Gastrocnemius medialis (tissue), 4 donors: ENCODE measurements around the gene CLK2.

Experiments
- POLR2A ChIP-seq, 2 donors: fragments of 450-650 bp; IDR thresholded peaks; one replicate each; pipeline ENCODE4 v1.6.1; 2017; ENCODE audit warnings: antibody characterized with exemption in 2 of 2, mild to moderate bottlenecking in 2 of 2, moderate library complexity in 2 of 2
- TF ChIP-seq, protein P1 (sequence below), 5 experiments: fragments of 450-650 bp in 3 of 5; fragments of 200-600 bp in 2 of 5; sonication (generic) in 2 of 5; IDR thresholded peaks in 4 of 5; conservative IDR thresholded peaks in 1 of 5; 1 replicate in 4 of 5; 2 replicates in 1 of 5; pipeline ENCODE4 v1.5.1; 2016 to 2019; ENCODE audit warnings: antibody characterized with exemption in 5 of 5, mild to moderate bottlenecking in 3 of 5, moderate library complexity in 3 of 5

DNA sequence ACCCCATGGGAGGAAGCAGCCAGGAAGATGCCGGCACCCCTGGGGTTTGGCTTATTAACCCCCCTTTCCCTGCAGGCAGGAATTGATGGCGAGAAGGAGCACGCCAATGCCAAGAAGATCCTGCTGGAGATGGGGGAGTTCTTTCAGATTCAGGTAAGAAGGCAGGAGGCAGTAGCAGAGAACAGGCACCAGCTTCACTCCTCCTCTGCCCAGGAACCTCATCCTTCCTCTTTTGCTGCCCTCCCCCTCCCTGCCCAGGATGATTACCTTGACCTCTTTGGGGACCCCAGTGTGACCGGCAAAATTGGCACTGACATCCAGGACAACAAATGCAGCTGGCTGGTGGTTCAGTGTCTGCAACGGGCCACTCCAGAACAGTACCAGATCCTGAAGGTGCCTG lies 46.2 kb upstream of the CLK2 start:
- TF ChIP-seq, protein P1, sequence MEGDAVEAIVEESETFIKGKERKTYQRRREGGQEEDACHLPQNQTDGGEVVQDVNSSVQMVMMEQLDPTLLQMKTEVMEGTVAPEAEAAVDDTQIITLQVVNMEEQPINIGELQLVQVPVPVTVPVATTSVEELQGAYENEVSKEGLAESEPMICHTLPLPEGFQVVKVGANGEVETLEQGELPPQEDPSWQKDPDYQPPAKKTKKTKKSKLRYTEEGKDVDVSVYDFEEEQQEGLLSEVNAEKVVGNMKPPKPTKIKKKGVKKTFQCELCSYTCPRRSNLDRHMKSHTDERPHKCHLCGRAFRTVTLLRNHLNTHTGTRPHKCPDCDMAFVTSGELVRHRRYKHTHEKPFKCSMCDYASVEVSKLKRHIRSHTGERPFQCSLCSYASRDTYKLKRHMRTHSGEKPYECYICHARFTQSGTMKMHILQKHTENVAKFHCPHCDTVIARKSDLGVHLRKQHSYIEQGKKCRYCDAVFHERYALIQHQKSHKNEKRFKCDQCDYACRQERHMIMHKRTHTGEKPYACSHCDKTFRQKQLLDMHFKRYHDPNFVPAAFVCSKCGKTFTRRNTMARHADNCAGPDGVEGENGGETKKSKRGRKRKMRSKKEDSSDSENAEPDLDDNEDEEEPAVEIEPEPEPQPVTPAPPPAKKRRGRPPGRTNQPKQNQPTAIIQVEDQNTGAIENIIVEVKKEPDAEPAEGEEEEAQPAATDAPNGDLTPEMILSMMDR (IDR thresholded peaks at IDR 0.05 in 4 of 5, conservative IDR thresholded peaks at IDR 0.05 in 1 of 5): no peak
- TF ChIP-seq POLR2A (IDR thresholded peaks at IDR 0.05): no peak
